Endodermal cell (in vitro differentiated cells): ENCODE data around the gene ODAD4. TPM values are rescaled to one million over a fixed set of nuclear protein-coding genes. Genes with fewer than 3 reads are reported as not detected.
A peak's percentile ranks its signal among the peaks of the same experiment; 100 is the strongest.

Experiments used
- DNase-seq: peaks from one replicate; pipeline ENCODE4 v3.0.0-alpha.2; 2017
- H3K27ac ChIP-seq: 2 replicates; pipeline ENCODE4 v1.5.1; 2013; ENCODE audit warnings: mild to moderate bottlenecking, low read depth, low read length, moderate library complexity
- H3K27me3 ChIP-seq: 2 replicates; pipeline ENCODE4 v1.6.1; 2013; ENCODE audit warnings: mild to moderate bottlenecking, low read length, moderate library complexity; ENCODE audit not compliant: insufficient read depth, control insufficient read depth, poor library complexity, severe bottlenecking
- H3K36me3 ChIP-seq: 2 replicates; pipeline ENCODE4 v1.7.0; 2013; ENCODE audit warnings: mild to moderate bottlenecking, low read length, moderate library complexity; ENCODE audit not compliant: control insufficient read depth, insufficient read depth
- H3K4me1 ChIP-seq: one replicate; pipeline ENCODE4 v1.7.0; 2013; ENCODE audit warnings: low read length; ENCODE audit not compliant: control insufficient read depth, insufficient read depth
- H3K4me3 ChIP-seq: 2 replicates; pipeline ENCODE4 v1.5.1; 2013; ENCODE audit warnings: mild to moderate bottlenecking, low read length, moderate library complexity
- H3K9ac ChIP-seq: 2 replicates; pipeline ENCODE4 v1.6.1; 2013; ENCODE audit warnings: mild to moderate bottlenecking, low read length, moderate library complexity; ENCODE audit not compliant: poor library complexity, severe bottlenecking; ENCODE audit errors: extremely low read depth
- H3K9me3 ChIP-seq: 2 replicates; pipeline ENCODE4 v1.6.1; 2013; ENCODE audit warnings: mild to moderate bottlenecking, low read length, moderate library complexity; ENCODE audit not compliant: control insufficient read depth
- H3K27ac Mint-ChIP-seq: 2 replicates; pipeline ENCODE4 v1.8.0; 2020; ENCODE audit warnings: mixed read lengths
- H3K27me3 Mint-ChIP-seq: 2 replicates; pipeline ENCODE4 v1.8.0; 2021; ENCODE audit warnings: mild to moderate bottlenecking, mixed read lengths; ENCODE audit not compliant: insufficient read depth
- H3K36me3 Mint-ChIP-seq: 2 replicates; pipeline ENCODE4 v1.8.0; 2020; ENCODE audit warnings: low read depth, mixed read lengths
- H3K4me1 Mint-ChIP-seq: 2 replicates; pipeline ENCODE4 v1.8.0; 2020; ENCODE audit warnings: mixed read lengths
- H3K4me3 Mint-ChIP-seq: 2 replicates; pipeline ENCODE4 v1.8.0; 2020; ENCODE audit warnings: mild to moderate bottlenecking, moderate library complexity, mixed read lengths
- H3K9me3 Mint-ChIP-seq: 2 replicates; pipeline ENCODE4 v1.8.0; 2020; ENCODE audit warnings: mild to moderate bottlenecking, mixed read lengths
- CTCF ChIP-seq: fragments of 200-600 bp; sonication (generic); conservative IDR thresholded peaks from 2 replicates; pipeline ENCODE4 v1.5.0; 2021; ENCODE audit warnings: antibody characterized with exemption, mild to moderate bottlenecking
- WGBS, 2 experiments: methylation state at CpG; one replicate each; pipeline versions ENCODE4 v1.1.5 to v1.1.7; 2013; ENCODE audit warnings: missing lambda C conversion rate in 2 of 2, mixed read lengths in 1 of 2; ENCODE audit not compliant: insufficient coverage in 1 of 2, insufficient read length in 1 of 2; 5-methylcytosine and 5-hydroxymethylcytosine counted together
- total RNA-seq, 2 donors: library from RNA; stranded (reverse); fragmentation: NEBNext Ultra II Directional in 1 of 2; extraction: Animal tissue kit (Norgen Biotek cat#: 25700) in 1 of 2; gene quantifications; 2 replicates in 1 of 2; 3 replicates in 1 of 2; pipeline ENCODE4 v1.2.1, GENCODE V29; 2021

Gene ODAD4
- total RNA-seq, 2 donors from 2014 or later: 3.9 to 4.7 TPM

GRCh38 chr17:41907185-41907556 is 23.2 kb upstream of the ODAD4 start:
- Histone ChIP-seq H3K27ac (no peak overlapping the region), H3K27me3 (no peaks in the 10 kb centered on the region), H3K4me3 (no peak overlapping the region), H3K9me3 (no peaks in the 10 kb centered on the region), H3K9ac (no peak overlapping the region), H3K36me3 (peaks cover 92% of the 10 kb centered on the region), H3K4me1 (peaks cover 3% of the 10 kb centered on the region)
- 90 to 96% methylated on average over 7 to 8 of the region's 8 CpGs for WGBS, 2 experiments
- Mint-ChIP-seq H3K4me1 (peaks cover 15% of the 10 kb centered on the region), H3K4me3 (no peak overlapping the region), H3K27ac (peak overlapping the region; percentile 80), H3K36me3 (peaks cover 84% of the 10 kb centered on the region), H3K27me3 (no peaks in the 10 kb centered on the region), H3K9me3 (no peaks in the 10 kb centered on the region)
- no peak for TF ChIP-seq CTCF
- no peak for DNase-seq

- H3K27ac ChIP-seq: no peak overlapping the region
- no peaks in the 10 kb centered on the region for H3K27me3 Mint-ChIP-seq
- no peaks in the 10 kb centered on the region for H3K9me3 Mint-ChIP-seq
- no peak overlapping the region for H3K9ac ChIP-seq
- H3K4me3 Mint-ChIP-seq: no peak overlapping the region
- H3K36me3 ChIP-seq: peaks cover 92% of the 10 kb centered on the region
- no peaks in the 10 kb centered on the region for H3K9me3 ChIP-seq
- H3K27ac Mint-ChIP-seq: peak overlapping the region; percentile 39
- WGBS, 2 experiments: 93 to 94% methylated on average over 12 to 14 of the region's 14 CpGs
- DNase-seq: no peak
- H3K36me3 Mint-ChIP-seq: peaks cover 85% of the 10 kb centered on the region
- TF ChIP-seq CTCF: no peak
- H3K4me3 ChIP-seq: no peak overlapping the region
- peaks cover 3% of the 10 kb centered on the region for H3K4me1 ChIP-seq
- H3K27me3 ChIP-seq: no peaks in the 10 kb centered on the region
- peaks cover 18% of the 10 kb centered on the region for H3K4me1 Mint-ChIP-seq
Observed at GRCh38 chr17:41907633-41908539, 22.5 kb upstream of the ODAD4 start.

- H3K9me3 Mint-ChIP-seq: no peaks in the 10 kb centered on the region
- DNase-seq: no peak
- H3K9me3 ChIP-seq: no peaks in the 10 kb centered on the region
- no peak overlapping the region for H3K27ac ChIP-seq
- H3K27me3 ChIP-seq: no peaks in the 10 kb centered on the region
- H3K9ac ChIP-seq: no peak overlapping the region
- peaks cover 7% of the 10 kb centered on the region for H3K4me1 ChIP-seq
- H3K4me3 Mint-ChIP-seq: no peak overlapping the region
- whole genome bisulfite sequencing, 2 experiments: 95% methylated on average over 3 to 13 of the region's 13 CpGs
- no peak for TF ChIP-seq CTCF
- peaks cover 92% of the 10 kb centered on the region for H3K36me3 ChIP-seq
- peaks cover 84% of the 10 kb centered on the region for H3K36me3 Mint-ChIP-seq
- no peak overlapping the region for H3K27ac Mint-ChIP-seq
- no peaks in the 10 kb centered on the region for H3K27me3 Mint-ChIP-seq
- no peak overlapping the region for H3K4me3 ChIP-seq
- H3K4me1 Mint-ChIP-seq: peaks cover 30% of the 10 kb centered on the region
Observed at GRCh38 chr17:41909088-41909487, 21.3 kb upstream of the ODAD4 start.
